Left forelimb (tissue), 1 donor: ENCODE measurements around the gene KCTD10.

Source experiments
- DNase-seq: peaks from one replicate; pipeline ENCODE4 v3.0.0-alpha.2; 2018; ENCODE audit warnings: low spot score

Gene KCTD10

DNA sequence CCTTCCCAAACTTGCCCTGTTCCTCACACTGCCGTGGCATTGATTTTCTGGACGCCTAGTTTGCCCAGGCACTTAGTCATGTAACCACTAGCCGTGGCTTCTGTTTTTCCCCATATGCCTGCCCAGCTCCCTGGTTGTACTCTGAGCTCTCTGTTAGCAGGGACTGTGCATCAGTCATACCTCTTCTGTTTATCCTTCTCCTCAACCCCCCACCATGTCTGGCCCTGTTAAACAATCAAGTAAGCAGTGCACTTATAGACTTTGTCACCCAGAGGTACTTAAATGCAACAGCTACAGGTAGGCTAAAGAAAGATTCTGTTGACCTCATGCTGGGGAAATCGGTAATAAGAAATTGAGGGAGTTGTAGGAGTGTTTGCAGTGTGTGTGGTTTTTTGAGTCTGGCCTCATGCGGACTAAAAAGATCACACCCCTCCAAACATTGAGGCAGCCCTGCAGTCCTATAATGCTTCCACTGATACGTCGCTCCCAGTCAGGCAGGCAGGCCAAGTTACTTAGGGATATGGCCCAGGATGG, 17.3 kb upstream of the KCTD10 start:
- no peak for DNase-seq

GRCh38 chr12:109493938-109494337, 16.8 kb upstream of the KCTD10 start:
- no peak for DNase-seq

- DNase-seq: no peak
Measured at GRCh38 chr12:109493090-109493489, 16.0 kb upstream of the KCTD10 start.

- no peak for DNase-seq
Measured at GRCh38 chr12:109492371-109492770, 15.3 kb upstream of the KCTD10 start.

- no peak for DNase-seq
Measured at GRCh38 chr12:109491671-109492070, 14.6 kb upstream of the KCTD10 start.

DNA sequence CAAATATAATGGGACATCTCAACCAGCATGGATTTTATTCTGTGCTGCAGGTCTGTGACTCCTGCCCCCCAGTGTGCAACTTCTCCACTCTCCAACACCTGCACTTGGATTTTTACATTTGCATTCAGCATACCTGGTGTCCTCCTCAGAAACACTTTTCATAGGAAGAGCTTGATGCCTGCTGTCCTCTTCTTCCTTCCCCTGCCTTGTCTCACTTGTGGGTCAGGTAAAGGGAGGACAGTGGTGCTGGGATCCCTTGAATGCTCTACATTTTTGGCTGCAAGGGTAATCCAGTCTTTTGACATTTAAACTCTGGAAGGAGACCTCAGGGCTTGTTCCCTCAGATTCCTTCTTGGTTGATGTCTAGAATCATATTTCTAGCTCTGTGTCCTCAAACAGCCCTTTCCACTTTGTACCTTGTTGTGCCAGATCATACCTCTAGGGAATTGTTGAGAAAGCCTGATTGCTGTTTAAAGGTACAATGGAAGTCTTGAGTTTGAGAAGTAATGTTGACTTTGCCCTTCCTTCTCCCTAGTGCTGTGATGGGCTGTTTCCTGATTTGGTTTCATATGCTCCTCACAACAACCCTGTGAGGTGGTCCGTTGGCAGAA, 13.0 kb upstream of the KCTD10 start:
- DNase-seq: no peak

DNA sequence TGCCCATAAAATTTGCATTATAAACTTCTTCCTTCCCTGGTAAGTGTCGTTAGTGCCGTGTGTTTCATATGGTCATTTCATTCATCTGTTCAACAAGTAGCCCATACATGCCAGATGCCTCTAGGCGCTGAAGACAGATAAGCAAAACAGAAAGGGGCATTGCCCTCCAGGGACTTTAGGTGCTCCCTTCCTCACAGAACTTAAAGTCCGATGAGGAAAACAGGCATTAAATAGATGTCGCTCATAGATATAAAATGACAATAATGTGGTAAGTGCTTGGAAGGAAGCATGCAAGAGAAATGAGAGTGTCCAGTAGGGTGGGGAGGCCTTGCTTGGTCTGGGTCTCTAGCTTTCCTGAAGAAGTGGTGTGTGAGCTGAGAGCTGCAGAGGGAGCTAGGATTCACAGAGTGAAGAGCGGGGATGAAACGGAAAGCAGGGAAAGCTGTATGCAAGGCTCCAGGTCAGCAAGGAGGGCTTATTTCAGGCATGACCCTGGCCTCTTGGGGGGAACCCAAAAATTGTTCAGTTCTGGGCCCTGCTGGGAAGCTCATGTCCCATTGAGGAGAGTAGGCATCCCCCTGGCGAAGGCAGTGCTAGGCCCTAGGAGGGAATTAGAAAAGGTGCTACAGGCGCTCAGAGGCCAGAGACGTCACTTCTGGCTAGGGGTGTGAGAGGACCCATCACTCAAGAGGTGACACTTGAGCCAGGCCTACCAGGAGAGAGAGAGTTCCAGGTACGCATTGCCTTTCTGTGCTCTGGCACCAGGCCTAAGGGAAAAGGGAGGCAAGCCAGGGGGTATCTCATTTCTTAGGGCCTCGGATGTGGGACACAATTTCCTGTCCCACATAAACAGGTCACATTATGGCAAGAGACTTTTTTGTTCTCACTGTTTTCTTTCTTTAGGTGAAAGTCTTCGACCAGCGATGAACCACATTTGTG, 12.2 kb upstream of the KCTD10 start:
- no peak for DNase-seq

- DNase-seq: no peak
Measured at GRCh38 chr12:109488051-109488665, 11.1 kb upstream of the KCTD10 start.

DNA sequence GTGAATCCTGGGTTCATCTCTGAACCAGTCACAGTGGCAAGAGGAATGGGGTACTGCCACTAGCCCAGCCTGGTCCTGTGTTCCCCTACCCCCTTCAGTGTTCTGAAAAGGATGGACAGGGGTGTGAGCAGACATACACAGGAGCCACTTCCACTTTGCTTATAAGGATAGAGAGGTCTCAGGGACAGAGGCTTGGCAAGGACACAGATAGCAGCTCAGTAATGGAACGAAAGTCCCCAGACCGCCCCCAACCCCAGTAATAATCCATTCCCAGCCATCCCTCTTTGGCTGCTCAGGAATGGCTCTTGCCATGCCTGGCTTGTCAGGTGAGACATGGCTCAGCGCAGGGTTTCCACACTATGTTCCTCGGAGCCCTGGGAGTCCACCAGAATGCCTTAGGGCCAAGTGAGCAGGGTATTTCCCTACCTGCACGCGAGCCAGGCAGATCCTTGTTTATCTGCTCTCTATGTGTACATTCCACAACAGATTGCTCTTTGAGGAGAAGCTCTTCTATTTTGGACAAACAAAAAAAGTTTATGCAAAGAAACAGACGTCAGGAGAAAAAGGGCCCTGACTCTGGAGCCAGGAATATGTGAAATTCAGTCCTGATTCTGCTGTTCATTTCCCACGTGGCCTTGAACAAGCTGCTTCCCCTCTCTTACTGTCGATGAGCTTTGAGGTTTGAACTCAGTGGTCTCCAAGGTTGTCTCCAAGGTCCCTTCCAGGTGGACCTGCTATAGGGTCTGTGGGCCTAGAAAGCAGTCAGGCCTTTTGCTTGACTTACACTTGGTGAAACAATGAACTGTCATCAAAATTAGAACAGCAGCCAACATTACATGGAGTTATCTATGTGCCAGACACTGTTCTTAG, 10.3 kb upstream of the KCTD10 start:
- no peak for DNase-seq

DNA sequence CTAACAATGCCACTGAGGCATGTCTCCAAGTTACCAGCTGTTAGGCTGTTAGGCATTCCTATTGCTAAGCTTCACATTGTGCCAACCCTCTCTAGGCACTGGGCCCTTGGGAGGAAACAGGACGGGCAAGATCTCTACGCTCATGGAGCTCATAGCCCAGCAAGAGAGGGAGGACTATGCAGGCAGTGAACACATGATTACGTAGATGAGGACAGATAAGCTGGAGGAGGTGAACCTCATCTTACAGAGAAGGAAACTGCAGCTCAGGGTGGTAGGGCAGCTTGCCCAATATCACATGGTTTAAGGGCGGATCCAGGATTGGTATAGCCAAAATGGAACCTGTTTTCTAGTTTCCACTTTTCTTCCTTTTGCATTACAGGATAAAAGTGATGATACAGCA, 8.1 kb upstream of the KCTD10 start:
- DNase-seq: no peak

GRCh38 chr12:109483346-109483745, 6.2 kb upstream of the KCTD10 start:
- no peak for DNase-seq

DNA sequence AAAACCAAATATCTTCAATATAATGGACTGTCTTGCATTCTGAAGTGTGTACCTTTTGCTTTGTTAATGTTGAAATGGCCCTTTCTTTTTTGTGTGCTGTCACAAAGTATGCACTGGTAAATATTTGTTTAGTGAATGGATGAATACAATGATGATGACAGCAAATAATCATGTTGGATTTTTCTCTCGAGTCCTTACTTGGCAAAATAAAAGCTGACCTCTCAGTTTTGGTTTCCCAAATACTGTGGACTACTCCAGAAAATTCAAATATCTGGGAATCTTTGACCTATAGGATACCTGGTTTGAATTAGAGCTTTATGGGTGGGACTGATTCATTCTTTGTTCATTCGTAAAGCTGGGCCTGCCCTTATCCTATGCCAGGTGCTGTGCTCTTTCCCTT, 5.8 kb upstream of the KCTD10 start:
- DNase-seq: no peak

DNA sequence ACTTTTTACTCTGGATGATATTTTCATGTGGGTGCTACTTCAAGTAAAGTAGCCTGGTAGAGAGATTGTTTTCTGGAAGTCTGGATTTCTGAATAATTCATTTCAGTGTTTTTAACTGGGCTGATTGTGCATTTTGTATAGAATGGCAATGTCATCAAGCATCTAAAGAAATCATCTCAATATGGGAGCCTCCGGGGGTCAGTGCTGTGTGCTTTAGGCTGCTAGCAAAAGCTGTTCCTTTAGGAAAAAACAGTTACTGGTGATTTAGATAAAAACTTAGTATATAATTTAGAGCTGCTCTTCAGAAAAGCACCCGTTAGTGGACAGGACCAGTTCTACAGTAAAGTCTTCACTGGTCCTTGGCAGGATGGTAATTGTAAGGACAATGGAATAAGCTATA, 5.4 kb upstream of the KCTD10 start:
- DNase-seq: no peak

DNA sequence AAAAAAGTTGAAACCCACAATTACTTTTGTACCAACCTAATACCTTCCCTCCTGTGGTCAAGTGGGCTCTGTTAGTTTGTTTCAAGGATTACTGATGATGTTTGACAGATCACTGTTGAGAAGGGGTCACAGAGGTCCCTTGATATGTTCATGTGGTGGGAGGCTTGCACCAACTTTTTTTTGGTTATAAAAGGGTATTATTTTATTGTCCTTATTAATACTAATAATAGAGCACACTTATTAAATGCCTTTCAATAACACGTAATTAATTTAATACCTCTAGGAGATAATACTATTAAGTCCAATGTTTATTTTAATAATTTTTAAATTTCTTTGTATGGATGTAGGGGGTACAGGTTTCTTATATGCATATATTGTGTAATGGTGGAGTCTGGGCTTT, 4.8 kb upstream of the KCTD10 start:
- no peak for DNase-seq

- no peak for DNase-seq
Measured at GRCh38 chr12:109480356-109480755, 3.3 kb upstream of the KCTD10 start.

DNA sequence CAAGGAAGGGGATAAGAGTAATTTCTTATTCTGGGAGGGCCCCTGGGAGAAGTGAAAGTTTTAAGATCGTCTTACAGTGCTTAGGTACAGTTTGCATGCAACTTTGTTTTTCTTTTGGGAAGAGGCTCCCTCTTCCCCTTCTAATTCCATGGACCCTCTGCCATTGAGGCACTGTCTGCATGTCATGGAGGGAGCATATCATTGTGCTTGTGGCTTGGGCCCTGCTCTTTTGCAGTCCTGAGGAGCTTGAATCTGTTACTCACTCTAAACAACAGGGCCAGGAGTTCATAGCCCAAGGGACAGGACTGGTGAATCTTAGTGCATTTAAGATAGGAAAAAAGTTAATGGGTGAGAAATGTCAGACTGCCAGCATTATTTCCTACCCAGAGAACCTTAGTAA, 2.7 kb upstream of the KCTD10 start:
- no peak for DNase-seq

DNA sequence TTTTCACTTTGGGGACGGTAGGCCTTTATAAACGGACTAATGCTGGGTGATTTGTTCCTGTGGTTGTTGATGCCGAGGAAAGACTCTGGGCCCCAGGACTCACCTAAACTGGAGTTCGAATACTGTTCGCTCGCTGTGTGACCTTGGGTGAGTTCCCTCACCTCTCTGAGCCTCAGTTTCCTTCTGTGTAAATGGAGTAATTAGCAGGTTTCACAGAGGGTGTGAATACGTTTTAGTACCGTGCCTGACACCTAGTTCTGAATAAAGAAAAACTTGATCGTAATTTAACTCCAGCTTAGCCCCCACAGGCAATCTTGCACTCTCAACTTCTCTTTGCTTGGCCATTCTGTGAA, 839 bp upstream of the KCTD10 start:
- DNase-seq: no peak

DNA sequence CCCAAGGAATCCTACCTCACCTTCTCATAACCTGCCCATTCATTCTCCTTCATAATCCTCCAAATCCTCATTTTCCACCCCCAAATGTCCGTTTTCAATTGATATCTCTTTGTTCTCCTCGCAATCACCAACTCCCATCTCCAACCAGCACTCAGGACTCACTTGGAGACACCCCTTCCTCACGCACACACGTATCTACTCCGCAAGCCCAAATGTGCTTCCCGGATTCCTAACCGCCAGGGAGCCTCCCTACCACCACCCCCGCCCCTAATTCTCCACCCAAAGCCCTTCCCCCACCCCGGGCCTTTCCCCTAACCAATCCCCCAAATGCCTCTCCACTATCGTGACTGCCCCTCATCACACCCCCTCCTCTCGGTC, 304 bp downstream of the KCTD10 start:
- DNase-seq: no peak

DNA sequence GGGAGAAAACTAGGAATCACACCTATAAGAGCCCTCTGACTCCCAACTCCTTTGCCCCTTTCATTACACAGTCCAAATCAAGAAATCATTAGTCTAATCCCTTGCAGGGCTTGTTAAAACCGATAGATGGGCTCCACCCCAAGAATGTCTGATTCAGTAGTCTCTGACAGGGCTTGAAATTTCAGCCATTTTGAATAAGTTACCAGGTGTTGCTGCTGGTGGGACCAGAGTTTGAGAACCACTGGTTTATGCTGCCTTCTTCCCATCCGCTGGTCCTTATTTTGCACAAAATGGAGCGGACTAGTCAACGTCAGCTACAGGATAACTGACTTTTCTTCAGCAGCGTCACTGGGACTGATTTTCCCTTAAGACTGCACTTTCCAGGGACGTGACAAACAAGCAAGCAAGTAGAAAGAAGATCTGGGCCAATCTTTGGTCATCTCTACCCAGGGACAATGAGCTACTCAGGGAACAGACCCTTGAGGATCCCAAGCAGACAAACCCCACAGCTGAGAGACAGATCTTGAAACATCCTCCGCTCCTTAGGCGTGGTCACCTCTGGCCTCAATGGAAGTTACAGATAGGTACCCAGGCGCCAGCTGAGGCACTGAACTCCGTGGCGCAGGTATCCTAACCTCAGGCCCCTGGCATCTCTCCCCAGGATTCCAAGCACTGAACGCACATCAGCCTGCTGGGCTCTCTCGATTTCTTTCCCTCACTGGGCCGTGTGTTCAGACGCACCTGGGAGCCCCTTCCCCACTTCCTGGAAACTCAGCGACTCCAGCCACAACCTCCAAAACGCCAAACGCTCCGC, 900 bp downstream of the KCTD10 start:
- DNase-seq: no peak

DNA sequence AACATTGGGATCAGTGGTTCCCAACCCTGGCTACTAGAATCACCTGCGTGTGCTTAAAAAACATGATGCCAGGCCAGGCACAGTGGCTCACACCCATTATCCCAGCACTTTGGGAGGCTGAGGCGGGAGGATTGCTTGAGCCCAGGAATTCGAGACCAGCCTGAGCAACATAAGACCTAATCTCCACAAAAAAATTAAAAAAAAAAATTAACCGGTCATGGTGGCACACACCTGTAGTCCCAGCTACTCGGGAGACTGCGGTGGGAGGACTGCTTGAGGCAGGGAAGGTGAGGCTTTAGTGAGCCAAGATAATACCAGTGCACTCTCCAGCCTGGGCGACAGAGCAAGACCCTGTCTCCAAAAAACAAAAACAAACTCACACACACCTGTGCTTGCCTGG, 2.0 kb downstream of the KCTD10 start:
- DNase-seq: no peak
